IMR-90 (cell line): ENCODE data around the gene METTL4. TPM values are rescaled to one million over a fixed set of nuclear protein-coding genes. Genes with fewer than 3 reads are reported as not detected.

Source experiments
- ATAC-seq: fragments of 200-7000 bp; cut with Tn5 transposase; 2 replicates; pipeline ENCODE4 v1.9.1; 2020; ENCODE audit warnings: low read depth, mild to moderate bottlenecking, moderate library complexity
- BruUV-seq: library from RNA; stranded (reverse); fragments of 400-500 nt; replicated peaks from 2 replicates; lab custom pipeline; 2021; lab: Mats Ljungman, UMichigan
- CTCF ChIA-PET: fragments of 300-600 bp; formaldehyde crosslinking; extraction: SDS; loops from one replicate; lab custom pipeline; 2021; ENCODE audit warnings: antibody characterized with exemption; lab: Yijun Ruan, JAX
- POLR2A ChIA-PET: fragments of 300-600 bp; sonication (Branson Sonifier 250); formaldehyde crosslinking; loops from one replicate; lab custom pipeline; 2022; ENCODE audit warnings: antibody characterized with exemption; ENCODE audit not compliant: unreplicated experiment; lab: Charles Lee
- DNase-seq: peaks from one replicate; pipeline ENCODE4 v3.0.0; 2013
- H2AFZ ChIP-seq: replicated peaks from 2 replicates; pipeline ENCODE3; 2013; ENCODE audit warnings: low read length, mild to moderate bottlenecking; ENCODE audit not compliant: poor library complexity
- H2AK5ac ChIP-seq: 2 replicates; pipeline ENCODE4 v1.6.1; 2013; ENCODE audit warnings: low read depth, low read length, inconsistent platforms
- H2AK9ac ChIP-seq: replicated peaks from 2 replicates; pipeline ENCODE3; 2013; ENCODE audit warnings: mild to moderate bottlenecking, low read depth, low read length, moderate library complexity; ENCODE audit not compliant: poor library complexity
- H2BK120ac ChIP-seq: 2 replicates; pipeline ENCODE4 v1.6.1; 2013; ENCODE audit warnings: low read depth, low read length, inconsistent platforms
- H2BK15ac ChIP-seq: 3 replicates; pipeline ENCODE4 v1.6.1; 2013; ENCODE audit warnings: low read depth, low read length, inconsistent platforms
- H2BK20ac ChIP-seq: 2 replicates; pipeline ENCODE4 v1.6.1; 2013; ENCODE audit warnings: low read depth, mild to moderate bottlenecking, inconsistent platforms, low read length, moderate library complexity
- H2BK5ac ChIP-seq: 2 replicates; pipeline ENCODE4 v1.6.1; 2013; ENCODE audit warnings: mild to moderate bottlenecking, low read depth, low read length, inconsistent platforms; ENCODE audit not compliant: poor library complexity, severe bottlenecking
- H3K14ac ChIP-seq: replicated peaks from 2 replicates; pipeline ENCODE4 v1.6.1; 2013; ENCODE audit warnings: low read depth, low read length, inconsistent platforms
- H3K18ac ChIP-seq: 2 replicates; pipeline ENCODE4 v1.6.1; 2013; ENCODE audit warnings: low read depth, low read length, control low read depth
- H3K23ac ChIP-seq: 2 replicates; pipeline ENCODE4 v1.6.1; 2013; ENCODE audit warnings: low read depth, low read length, inconsistent platforms
- H3K27ac ChIP-seq: 2 replicates; pipeline ENCODE4 v1.5.1; 2013; ENCODE audit warnings: mild to moderate bottlenecking, control low read depth, low read length; ENCODE audit not compliant: insufficient read depth
- H3K27me3 ChIP-seq: 2 replicates; pipeline ENCODE4 v1.6.1; 2013; ENCODE audit warnings: low read length; ENCODE audit not compliant: control insufficient read depth, insufficient read depth
- H3K36me3 ChIP-seq: 2 replicates; pipeline ENCODE4 v1.6.1; 2013; ENCODE audit warnings: low read length, mixed read lengths; ENCODE audit not compliant: control insufficient read depth, insufficient read depth
- H3K4ac ChIP-seq: 2 replicates; pipeline ENCODE4 v1.6.1; 2013; ENCODE audit warnings: low read depth, low read length, inconsistent platforms
- H3K4me1 ChIP-seq: 2 replicates; pipeline ENCODE4 v1.6.1; 2013; ENCODE audit warnings: low read length, mixed read lengths; ENCODE audit not compliant: control insufficient read depth, insufficient read depth
- H3K4me2 ChIP-seq: 2 replicates; pipeline ENCODE4 v1.6.1; 2013; ENCODE audit warnings: low read depth, mild to moderate bottlenecking, control low read depth, low read length, moderate library complexity
- H3K4me3 ChIP-seq: 2 replicates; pipeline ENCODE4 v1.5.1; 2013; ENCODE audit warnings: low read depth, mild to moderate bottlenecking, control low read depth, low read length, moderate library complexity; ENCODE audit not compliant: insufficient read depth
- H3K56ac ChIP-seq: 2 replicates; pipeline ENCODE4 v1.6.1; 2013; ENCODE audit warnings: low read length, inconsistent platforms; ENCODE audit not compliant: insufficient read depth; ENCODE audit errors: extremely low read depth
- H3K79me1 ChIP-seq, 2 experiments: 2 replicates each; pipeline ENCODE4 v1.6.1; 2013; ENCODE audit warnings: low read length in 2 of 2, inconsistent platforms in 1 of 2, low read depth in 1 of 2
- H3K9ac ChIP-seq: 2 replicates; pipeline ENCODE4 v1.6.1; 2013; ENCODE audit warnings: low read depth, low read length, control low read depth
- H3K9me1 ChIP-seq: 2 replicates; pipeline ENCODE4 v1.6.1; 2013; ENCODE audit warnings: low read length, inconsistent platforms; ENCODE audit not compliant: insufficient read depth
- H3K9me3 ChIP-seq: 2 replicates; pipeline ENCODE4 v1.6.1; 2013; ENCODE audit warnings: low read length; ENCODE audit not compliant: control insufficient read depth, insufficient read depth
- H4K20me1 ChIP-seq: 2 replicates; pipeline ENCODE4 v1.6.1; 2013; ENCODE audit warnings: low read length, inconsistent platforms; ENCODE audit not compliant: insufficient read depth
- H4K5ac ChIP-seq: 2 replicates; pipeline ENCODE4 v1.6.1; 2013; ENCODE audit warnings: mild to moderate bottlenecking, low read depth, low read length, control low read depth
- H4K8ac ChIP-seq, 2 experiments: 2 replicates each; pipeline ENCODE4 v1.6.1; 2013; ENCODE audit warnings: low read depth in 2 of 2, low read length in 2 of 2, control low read depth in 1 of 2, inconsistent platforms in 1 of 2
- H4K91ac ChIP-seq: 2 replicates; pipeline ENCODE4 v1.6.1; 2013; ENCODE audit warnings: low read depth, low read length, inconsistent platforms; ENCODE audit not compliant: insufficient read depth
- CEBPB ChIP-seq: IDR thresholded peaks from 2 replicates; pipeline ENCODE4 v1.6.1; 2012; ENCODE audit warnings: low read depth, low read length, improper control_type of control experiment
- WGBS, 2 experiments: methylation state at CpG; one replicate each; pipeline versions ENCODE4 v1.1.5 to v1.1.7; 2013; ENCODE audit warnings: missing lambda C conversion rate in 2 of 2; ENCODE audit not compliant: insufficient read length in 1 of 2; ENCODE audit errors: extremely low coverage in 2 of 2; 5-methylcytosine and 5-hydroxymethylcytosine counted together
- dilution Hi-C: fragments of 300-500 bp; cut with HindIII; formaldehyde crosslinking; loops from one replicate; pipeline ENCODE4 v1.14.3; 2018; ENCODE audit warnings: low sequenced_read_pairs; ENCODE audit not compliant: unreplicated experiment
- in situ Hi-C: fragments of 300-500 bp; cut with MboI; formaldehyde crosslinking; loops from 3 replicates; pipeline ENCODE4 v1.14.3; 2019; ENCODE audit warnings: low sequenced_read_pairs, inconsistent platforms, mixed read lengths
- intact Hi-C: fragments of 100-400 bp; cut with micrococcal nuclease; formaldehyde crosslinking; loops from 2 replicates; pipeline ENCODE4 v1.10.0; 2022
- polyA plus RNA-seq, 3 experiments: library from polyadenylated mRNA; depleted of rRNA; stranded (reverse); fragments of >200 nt; gene quantifications; 2 replicates each; pipeline ENCODE4 v1.2.3, GENCODE V29; 2012; ENCODE audit warnings: low replicate concordance in 1 of 3
- total RNA-seq: library from RNA; depleted of rRNA; stranded (reverse); fragments of >200 nt; gene quantifications from 2 replicates; pipeline ENCODE4 v1.2.3, GENCODE V29; 2012

METTL4 gene
- total and polyA plus RNA-seq, 2 of the 4 experiments (the other 2 are of a cell fraction): 4.9 to 5.4 TPM

GRCh38 chr18:2512059-2512458 is 59.2 kb downstream of the METTL4 start:
- in situ Hi-C loops (no loop called here), dilution Hi-C loops (no loop called here), intact Hi-C loops (no loop called here)
- 0 out of 2 replicates have a peak overlapping the region, but pooled peaks have one; percentile 4 for H2AK5ac ChIP-seq
- H2BK15ac ChIP-seq: no peak overlapping the region
- no peak overlapping the region for H4K91ac ChIP-seq
- no peak overlapping the region for H2AK9ac ChIP-seq
- CTCF ChIA-PET: no interaction called here
- H3K9ac ChIP-seq: no peak overlapping the region
- H3K4ac ChIP-seq: peak overlapping the region; percentile 1; the same call in 1 of the 2 replicates
- BruUV-seq: no TSS peak
- H3K27ac ChIP-seq: no peak overlapping the region
- H3K36me3 ChIP-seq: no peaks in the 10 kb centered on the region
- POLR2A ChIA-PET: no interaction called here
- no peak overlapping the region for H3K14ac ChIP-seq
- H3K4me3 ChIP-seq: no peak overlapping the region
- H3K56ac ChIP-seq: no peak overlapping the region
- H3K23ac ChIP-seq: no peak overlapping the region
- H2AFZ ChIP-seq: no peak overlapping the region
- no peaks in the 10 kb centered on the region for H3K9me3 ChIP-seq
- peaks cover 7% of the 10 kb centered on the region for H3K9me1 ChIP-seq
- WGBS, 2 experiments: 100% methylated on average over 1 of the region's 2 CpGs; no CpG with 5 or more reads in 1 of the 2 experiments
- H4K8ac ChIP-seq: no peak overlapping the region
- H3K79me1 ChIP-seq: peaks cover 0 to 3% of the 10 kb centered on the region in 2 experiments; a peak in 1 of 4 replicates
- H2BK20ac ChIP-seq: peak overlapping the region; percentile 6; the same call in 1 of the 2 replicates
- H2BK5ac ChIP-seq: no peak overlapping the region
- no peak overlapping the region for H3K18ac ChIP-seq
- peaks cover 6% of the 10 kb centered on the region for H3K4me1 ChIP-seq
- H2BK120ac ChIP-seq: no peak overlapping the region
- no peaks in the 10 kb centered on the region for H4K20me1 ChIP-seq
- DNase-seq (no peak), ATAC-seq (no peak)
- no peaks in the 10 kb centered on the region for H3K27me3 ChIP-seq
- no peak for TF ChIP-seq CEBPB
- H3K4me2 ChIP-seq: no peak overlapping the region
- no peak overlapping the region for H4K5ac ChIP-seq
